GM13976 (cell line): ENCODE data around the gene KCNMA1.

ENCODE experiments used
- DNase-seq: peaks from one replicate; pipeline ENCODE4 v3.0.0; 2012; ENCODE audit warnings: low spot score
- CTCF ChIP-seq: IDR thresholded peaks from 2 replicates; pipeline ENCODE4 v1.5.1; 2012; ENCODE audit warnings: borderline replicate concordance, mild to moderate bottlenecking; ENCODE audit not compliant: insufficient read depth; ENCODE audit errors: extremely low read depth, missing control alignments, control extremely low read depth
- in situ Hi-C: fragments of 300-500 bp; cut with MboI; formaldehyde crosslinking; loops from one replicate; pipeline ENCODE4 v1.12.0; 2022; ENCODE audit warnings: low sequenced_read_pairs, mixed read lengths, inconsistent platforms; ENCODE audit not compliant: unreplicated experiment

Gene KCNMA1

GRCh38 chr10:77090381-77091356 is 546.9 kb downstream of the KCNMA1 start:
- DNase-seq = no peak
- TF ChIP-seq CTCF = no peak
- in situ Hi-C loops = no loop called here

GRCh38 chr10:77087366-77087765 is 550.2 kb downstream of the KCNMA1 start:
- in situ Hi-C loops = no loop called here
- no peak for DNase-seq
- no peak for TF ChIP-seq CTCF

DNA sequence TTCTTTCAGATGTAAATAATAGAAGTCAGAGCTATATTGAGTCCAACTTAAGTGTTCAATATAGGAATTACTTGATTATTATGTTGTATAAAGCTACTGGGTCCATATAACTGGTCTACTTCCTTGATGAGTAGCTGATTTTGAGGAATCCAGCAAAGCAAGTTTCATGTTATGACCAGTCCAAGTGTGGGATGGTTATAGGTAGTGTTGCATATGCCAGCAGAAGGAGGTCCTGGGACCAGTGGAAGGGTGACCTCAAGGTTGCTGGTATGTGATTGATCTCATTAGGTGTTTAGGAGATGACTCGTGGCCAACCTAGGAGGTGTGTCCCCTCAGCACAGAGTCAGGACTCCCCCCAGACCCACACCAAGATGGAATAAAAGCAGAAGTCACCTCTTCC is 551.5 kb downstream of the KCNMA1 start:
- DNase-seq = no peak
- no peak for TF ChIP-seq CTCF
- in situ Hi-C loops = no loop called here

DNA sequence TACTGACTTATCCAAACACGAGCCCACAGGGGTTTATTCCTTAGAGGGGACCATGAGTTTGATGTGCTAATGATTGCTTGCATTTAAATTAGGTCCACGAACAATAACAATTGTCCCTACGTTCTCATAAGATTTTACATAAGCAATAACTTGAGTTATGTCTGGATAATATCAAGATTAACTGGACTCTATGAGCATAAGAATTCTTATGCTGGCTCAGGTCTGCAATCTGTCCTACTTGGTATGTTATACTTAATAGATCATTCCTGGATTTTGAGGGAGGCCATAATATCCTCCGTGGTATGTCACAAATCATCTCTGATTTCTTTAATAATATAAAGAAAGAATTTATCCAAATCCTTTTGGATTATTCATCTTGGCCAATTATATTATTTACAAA is 552.3 kb downstream of the KCNMA1 start:
- no peak for TF ChIP-seq CTCF
- in situ Hi-C loops = no loop called here
- no peak for DNase-seq

DNA sequence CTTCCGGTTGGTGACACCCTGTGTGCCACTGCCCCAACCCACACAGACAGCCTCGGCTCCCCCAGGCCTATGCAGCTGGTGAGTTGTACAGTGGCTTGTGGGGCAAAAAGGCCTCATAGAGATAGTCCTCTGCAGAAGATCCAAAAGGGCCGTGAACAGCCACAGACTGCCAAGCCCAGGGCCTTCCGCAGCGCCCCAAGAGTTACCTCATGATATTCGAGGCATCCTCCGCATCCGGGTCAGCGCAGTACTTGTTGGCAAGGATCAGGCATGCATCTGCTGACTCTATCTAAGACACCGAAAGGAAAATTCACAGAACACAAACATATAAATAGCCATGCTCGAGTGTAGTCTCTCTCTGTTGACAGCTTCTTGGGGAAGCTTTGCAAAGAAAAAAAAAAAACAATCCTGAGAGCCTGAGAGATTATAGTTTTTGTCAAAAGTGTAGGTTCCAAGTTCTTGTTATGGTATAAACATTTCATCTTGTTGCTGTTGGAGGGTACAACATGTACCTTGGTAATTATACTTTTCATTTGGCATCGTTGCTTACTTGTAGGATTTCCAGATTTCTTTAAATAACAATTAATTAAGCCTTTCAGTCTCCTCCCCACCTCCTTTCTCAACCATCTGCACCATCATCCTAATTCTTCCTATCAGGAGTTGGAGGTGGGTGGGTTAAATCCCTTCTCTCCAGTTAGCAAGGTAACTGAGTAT is 553.0 kb downstream of the KCNMA1 start:
- in situ Hi-C loops = no loop called here
- TF ChIP-seq CTCF = no peak
- no peak for DNase-seq

- in situ Hi-C loops = no loop called here
- DNase-seq = no peak
- TF ChIP-seq CTCF = no peak
Observed at GRCh38 chr10:77082601-77083252, 554.9 kb downstream of the KCNMA1 start.
